Liver (tissue), 9 donors: ENCODE results near the gene SLC18A2. TPM values are rescaled to one million over a fixed set of nuclear protein-coding genes. Genes with fewer than 3 reads are reported as not detected.

Source experiments
- DNase-seq: peaks from one replicate; pipeline ENCODE4 v3.0.0-alpha.2; 2017; ENCODE audit warnings: low spot score
- H3K27ac ChIP-seq, 2 donors: one replicate each; pipeline ENCODE4 v1.7.0; 2013; ENCODE audit warnings: inconsistent platforms in 2 of 2, low read length in 2 of 2, control low read depth in 1 of 2, low read depth in 1 of 2, mild to moderate bottlenecking in 1 of 2
- H3K27me3 ChIP-seq, 4 donors: one replicate each; pipeline versions ENCODE4 v1.6.1 to v1.7.0; 2013; ENCODE audit warnings: low read length in 3 of 4, inconsistent platforms in 1 of 4, mild to moderate bottlenecking in 1 of 4, moderate library complexity in 1 of 4; ENCODE audit not compliant: control insufficient read depth in 4 of 4, insufficient read depth in 4 of 4
- H3K36me3 ChIP-seq, 4 donors: one replicate each; pipeline versions ENCODE4 v1.6.1 to v1.7.0; 2013; ENCODE audit warnings: low read length in 3 of 4, mild to moderate bottlenecking in 3 of 4, low read depth in 1 of 4, moderate library complexity in 1 of 4; ENCODE audit not compliant: control insufficient read depth in 4 of 4, insufficient read depth in 3 of 4
- H3K4me1 ChIP-seq, 4 donors: one replicate each; pipeline versions ENCODE4 v1.6.1 to v1.7.0; 2013; ENCODE audit warnings: low read length in 3 of 4, mild to moderate bottlenecking in 3 of 4, moderate library complexity in 1 of 4; ENCODE audit not compliant: control insufficient read depth in 4 of 4, insufficient read depth in 4 of 4
- H3K4me3 ChIP-seq, 3 donors: one replicate each; pipeline versions ENCODE4 v1.6.1 to v1.7.0; 2013; ENCODE audit warnings: low read length in 3 of 3, control low read depth in 1 of 3, low read depth in 1 of 3, mild to moderate bottlenecking in 1 of 3
- H3K9ac ChIP-seq, 2 donors: one replicate each; pipeline ENCODE4 v1.7.0; 2013; ENCODE audit warnings: low read length in 2 of 2, mild to moderate bottlenecking in 2 of 2, moderate library complexity in 2 of 2, control low read depth in 1 of 2, low read depth in 1 of 2
- H3K9me3 ChIP-seq, 4 donors: one replicate each; pipeline versions ENCODE4 v1.6.1 to v1.7.0; 2013; ENCODE audit warnings: low read length in 3 of 4; ENCODE audit not compliant: control insufficient read depth in 4 of 4
- CTCF ChIP-seq: fragments of 150-350 bp; IDR thresholded peaks from 2 replicates; pipeline ENCODE4 v1.5.1; 2017; ENCODE audit warnings: improper control_type of control experiment, low read depth, low read length; ENCODE audit not compliant: missing input control
- FOXA1 ChIP-seq: IDR thresholded peaks from 2 replicates; pipeline ENCODE4 v1.6.1; 2016; ENCODE audit warnings: antibody characterized with exemption
- HNF4A ChIP-seq, 2 donors: conservative IDR thresholded peaks; 2 replicates each; pipeline ENCODE4 v1.6.1; 2016; ENCODE audit warnings: antibody characterized with exemption in 2 of 2, mild to moderate bottlenecking in 2 of 2
- HNF4G ChIP-seq: IDR thresholded peaks from 2 replicates; pipeline ENCODE4 v1.6.1; 2016; ENCODE audit warnings: antibody characterized with exemption
- JUND ChIP-seq, 2 donors: IDR thresholded peaks; 2 replicates each; pipeline ENCODE4 v1.6.1; 2016; ENCODE audit warnings: antibody characterized with exemption in 2 of 2
- MAX ChIP-seq: IDR thresholded peaks from 2 replicates; pipeline ENCODE4 v1.6.1; 2016; ENCODE audit warnings: antibody characterized with exemption
- NR2F2 ChIP-seq: IDR thresholded peaks from 2 replicates; pipeline ENCODE4 v1.6.1; 2016; ENCODE audit warnings: antibody characterized with exemption
- TAF1 ChIP-seq: conservative IDR thresholded peaks from 2 replicates; pipeline ENCODE4 v1.6.1; 2016; ENCODE audit warnings: antibody characterized with exemption, mild to moderate bottlenecking
- WGBS: extraction: QIAGEN DNeasy Blood & Tissue Kit; methylation state at CpG from one replicate; pipeline ENCODE4 v1.1.7; 2013; 5-methylcytosine and 5-hydroxymethylcytosine counted together
- polyA plus RNA-seq, 2 donors: library from polyadenylated mRNA; stranded (reverse) in 1 of 2; unstranded in 1 of 2; fragments of 200-250 nt in 1 of 2; fragments of >200 nt in 1 of 2; fragmentation: Nextera tagmentation in 1 of 2; extraction: Ambion mirVana in 1 of 2; gene quantifications; one replicate each; pipeline versions ENCODE4 v1.2.1 to v1.2.3, GENCODE V29; 2013 to 2015
- total RNA-seq, 2 donors: library from RNA; depleted of rRNA; stranded (reverse); fragments of >200 nt; gene quantifications; one replicate each; pipeline ENCODE4 v1.2.3, GENCODE V29; 2014
- TF ChIP-seq, protein P1 (sequence below): IDR thresholded peaks from 2 replicates; pipeline ENCODE4 v1.6.1; 2016; ENCODE audit warnings: antibody characterized with exemption, mild to moderate bottlenecking
- TF ChIP-seq, protein P2 (sequence below): IDR thresholded peaks from 2 replicates; pipeline ENCODE4 v1.6.1; 2016; ENCODE audit warnings: antibody characterized with exemption
- TF ChIP-seq, protein P3 (sequence below): IDR thresholded peaks from 2 replicates; pipeline ENCODE4 v1.6.1; 2016; ENCODE audit warnings: antibody characterized with exemption
- donor health status: healthy.
- donor health status: healthy.
- donor health status: healthy.
- donor health status: healthy.
- donor health status: healthy.

The SLC18A2 gene
- total and polyA plus RNA-seq, 4 donors = 0.92 to 3.7 (median 1.4) TPM

DNA sequence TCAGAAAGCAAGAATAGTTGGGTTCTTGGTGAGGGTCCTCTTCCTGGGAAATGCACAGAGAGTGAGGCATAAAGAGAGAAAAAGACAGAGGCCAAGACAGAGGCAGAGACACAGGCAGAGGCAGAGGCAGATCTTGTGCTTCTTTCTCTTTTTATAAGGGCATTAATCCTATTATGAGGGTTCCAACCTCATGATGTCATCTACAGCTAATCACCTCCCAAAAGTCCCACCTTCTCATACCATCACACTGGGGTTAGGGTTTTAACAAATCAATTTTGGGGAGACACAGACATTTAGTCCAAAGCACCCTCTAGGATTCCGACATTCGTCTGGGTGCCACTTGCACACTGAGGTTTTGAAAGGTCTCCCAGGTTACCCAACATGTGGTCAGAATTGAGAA is 25.8 kb upstream of the SLC18A2 start:
- Histone ChIP-seq H3K36me3 (no peaks in the 10 kb centered on the region), H3K4me1 (peaks cover 6 to 13% (median 9%) of the 10 kb centered on the region in 4 donors), H3K9ac (no peak overlapping the region), H3K27ac (no peak overlapping the region), H3K4me3 (no peak overlapping the region), H3K27me3 (peaks cover 0 to 4% (median 2%) of the 10 kb centered on the region in 4 donors), H3K9me3 (peaks cover 0 to 5% (median 4%) of the 10 kb centered on the region in 4 donors)
- TF ChIP-seq FOXA1 (no peak), NR2F2 (no peak), HNF4A (conservative IDR thresholded peaks at IDR 0.05) (no peak), TAF1 (no peak), MAX (no peak), HNF4G (no peak)
- TF ChIP-seq, protein P1, sequence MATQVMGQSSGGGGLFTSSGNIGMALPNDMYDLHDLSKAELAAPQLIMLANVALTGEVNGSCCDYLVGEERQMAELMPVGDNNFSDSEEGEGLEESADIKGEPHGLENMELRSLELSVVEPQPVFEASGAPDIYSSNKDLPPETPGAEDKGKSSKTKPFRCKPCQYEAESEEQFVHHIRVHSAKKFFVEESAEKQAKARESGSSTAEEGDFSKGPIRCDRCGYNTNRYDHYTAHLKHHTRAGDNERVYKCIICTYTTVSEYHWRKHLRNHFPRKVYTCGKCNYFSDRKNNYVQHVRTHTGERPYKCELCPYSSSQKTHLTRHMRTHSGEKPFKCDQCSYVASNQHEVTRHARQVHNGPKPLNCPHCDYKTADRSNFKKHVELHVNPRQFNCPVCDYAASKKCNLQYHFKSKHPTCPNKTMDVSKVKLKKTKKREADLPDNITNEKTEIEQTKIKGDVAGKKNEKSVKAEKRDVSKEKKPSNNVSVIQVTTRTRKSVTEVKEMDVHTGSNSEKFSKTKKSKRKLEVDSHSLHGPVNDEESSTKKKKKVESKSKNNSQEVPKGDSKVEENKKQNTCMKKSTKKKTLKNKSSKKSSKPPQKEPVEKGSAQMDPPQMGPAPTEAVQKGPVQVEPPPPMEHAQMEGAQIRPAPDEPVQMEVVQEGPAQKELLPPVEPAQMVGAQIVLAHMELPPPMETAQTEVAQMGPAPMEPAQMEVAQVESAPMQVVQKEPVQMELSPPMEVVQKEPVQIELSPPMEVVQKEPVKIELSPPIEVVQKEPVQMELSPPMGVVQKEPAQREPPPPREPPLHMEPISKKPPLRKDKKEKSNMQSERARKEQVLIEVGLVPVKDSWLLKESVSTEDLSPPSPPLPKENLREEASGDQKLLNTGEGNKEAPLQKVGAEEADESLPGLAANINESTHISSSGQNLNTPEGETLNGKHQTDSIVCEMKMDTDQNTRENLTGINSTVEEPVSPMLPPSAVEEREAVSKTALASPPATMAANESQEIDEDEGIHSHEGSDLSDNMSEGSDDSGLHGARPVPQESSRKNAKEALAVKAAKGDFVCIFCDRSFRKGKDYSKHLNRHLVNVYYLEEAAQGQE = no peak
- TF ChIP-seq, protein P2, sequence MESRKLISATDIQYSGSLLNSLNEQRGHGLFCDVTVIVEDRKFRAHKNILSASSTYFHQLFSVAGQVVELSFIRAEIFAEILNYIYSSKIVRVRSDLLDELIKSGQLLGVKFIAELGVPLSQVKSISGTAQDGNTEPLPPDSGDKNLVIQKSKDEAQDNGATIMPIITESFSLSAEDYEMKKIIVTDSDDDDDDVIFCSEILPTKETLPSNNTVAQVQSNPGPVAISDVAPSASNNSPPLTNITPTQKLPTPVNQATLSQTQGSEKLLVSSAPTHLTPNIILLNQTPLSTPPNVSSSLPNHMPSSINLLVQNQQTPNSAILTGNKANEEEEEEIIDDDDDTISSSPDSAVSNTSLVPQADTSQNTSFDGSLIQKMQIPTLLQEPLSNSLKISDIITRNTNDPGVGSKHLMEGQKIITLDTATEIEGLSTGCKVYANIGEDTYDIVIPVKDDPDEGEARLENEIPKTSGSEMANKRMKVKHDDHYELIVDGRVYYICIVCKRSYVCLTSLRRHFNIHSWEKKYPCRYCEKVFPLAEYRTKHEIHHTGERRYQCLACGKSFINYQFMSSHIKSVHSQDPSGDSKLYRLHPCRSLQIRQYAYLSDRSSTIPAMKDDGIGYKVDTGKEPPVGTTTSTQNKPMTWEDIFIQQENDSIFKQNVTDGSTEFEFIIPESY = no peak
- 78% methylated on average over 2 of the region's 2 CpGs for WGBS
- no peak for DNase-seq

GRCh38 chr10:117216028-117216427 is 24.9 kb upstream of the SLC18A2 start:
- no peak overlapping the region for H3K9ac ChIP-seq
- TF ChIP-seq CTCF (no peak), MAX (no peak), JUND (IDR thresholded peaks at IDR 0.05) (no peak), TAF1 (no peak)
- TF ChIP-seq, protein P3, sequence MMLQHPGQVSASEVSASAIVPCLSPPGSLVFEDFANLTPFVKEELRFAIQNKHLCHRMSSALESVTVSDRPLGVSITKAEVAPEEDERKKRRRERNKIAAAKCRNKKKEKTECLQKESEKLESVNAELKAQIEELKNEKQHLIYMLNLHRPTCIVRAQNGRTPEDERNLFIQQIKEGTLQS = no peak
- H3K27ac ChIP-seq = no peak overlapping the region
- no peak for DNase-seq
- peaks cover 0 to 5% (median 4%) of the 10 kb centered on the region in 4 donors for H3K9me3 ChIP-seq
- 54% methylated on average over 15 of the region's 15 CpGs for WGBS
- H3K27me3 ChIP-seq = peaks cover 0 to 4% (median 2%) of the 10 kb centered on the region in 4 donors
- H3K4me1 ChIP-seq = peaks cover 6 to 13% (median 9%) of the 10 kb centered on the region in 4 donors
- no peak overlapping the region for H3K4me3 ChIP-seq
- no peaks in the 10 kb centered on the region for H3K36me3 ChIP-seq
